OCI-LY7 (cell line): ENCODE data around the gene OPCML. TPM values are rescaled to one million over a fixed set of nuclear protein-coding genes. Genes with fewer than 3 reads are reported as not detected.

ENCODE experiments used
- BruUV-seq: library from RNA; stranded (reverse); fragments of 400-500 nt; replicated peaks from 2 replicates; lab custom pipeline; 2021; lab: Mats Ljungman, UMichigan
- CTCF ChIA-PET: fragments of 300-600 bp; sonication (Branson Sonifier 250); formaldehyde crosslinking; loops from one replicate; lab custom pipeline; 2022; ENCODE audit warnings: antibody characterized with exemption; ENCODE audit not compliant: unreplicated experiment; lab: Charles Lee
- POLR2A ChIA-PET: fragments of 300-600 bp; sonication (Branson Sonifier 250); formaldehyde crosslinking; loops from one replicate; lab custom pipeline; 2022; ENCODE audit warnings: antibody characterized with exemption; lab: Charles Lee
- DNase-seq: peaks from one replicate; pipeline ENCODE4 v3.0.0-alpha.2; 2015; ENCODE audit warnings: low spot score
- H2AFZ ChIP-seq: fragments of 200-600 bp; sonication (generic), shearing (Covaris generic); 2 replicates; pipeline ENCODE4 v1.6.1; 2014; ENCODE audit warnings: mild to moderate bottlenecking, antibody characterized with exemption, low read length, moderate library complexity
- H3K27ac ChIP-seq: fragments of 200-600 bp; sonication (generic); 2 replicates; pipeline ENCODE4 v1.5.1; 2014; ENCODE audit warnings: mixed run types, low read depth, mild to moderate bottlenecking, moderate library complexity, low read length, inconsistent platforms; ENCODE audit not compliant: poor library complexity, severe bottlenecking
- H3K36me3 ChIP-seq: fragments of 200-600 bp; sonication (generic); 2 replicates; pipeline ENCODE4 v1.6.1; 2014; ENCODE audit warnings: mild to moderate bottlenecking, antibody characterized with exemption, low read length, moderate library complexity, mixed read lengths; ENCODE audit not compliant: insufficient read depth
- H3K4me1 ChIP-seq: fragments of 200-600 bp; sonication (generic); 2 replicates; pipeline ENCODE4 v1.5.1; 2014; ENCODE audit warnings: mild to moderate bottlenecking, low read length; ENCODE audit not compliant: insufficient read depth, poor library complexity, severe bottlenecking
- H3K4me2 ChIP-seq: fragments of 200-600 bp; sonication (generic); 2 replicates; pipeline ENCODE4 v1.6.1; 2014; ENCODE audit warnings: mild to moderate bottlenecking, low read length
- H3K4me3 ChIP-seq: fragments of 200-600 bp; sonication (generic); 2 replicates; pipeline ENCODE4 v1.5.1; 2014; ENCODE audit warnings: mild to moderate bottlenecking, low read depth, low read length; ENCODE audit not compliant: poor library complexity, severe bottlenecking
- H3K79me2 ChIP-seq: fragments of 200-600 bp; sonication (generic); 2 replicates; pipeline ENCODE4 v1.6.1; 2016; ENCODE audit warnings: low read depth, mild to moderate bottlenecking, low read length, moderate library complexity, mixed read lengths; ENCODE audit not compliant: insufficient read depth
- H3K9me2 ChIP-seq: fragments of 200-600 bp; sonication (generic); 2 replicates; pipeline ENCODE4 v1.6.1; 2016; ENCODE audit warnings: mild to moderate bottlenecking, low read length, mixed read lengths; ENCODE audit not compliant: insufficient read depth
- H3K9me3 ChIP-seq: fragments of 200-600 bp; sonication (generic); 2 replicates; pipeline ENCODE4 v1.6.1; 2014; ENCODE audit warnings: mild to moderate bottlenecking, mixed run types, low read length, mixed read lengths
- H4K20me1 ChIP-seq: fragments of 200-600 bp; sonication (generic); 2 replicates; pipeline ENCODE4 v1.6.1; 2014; ENCODE audit warnings: mild to moderate bottlenecking, antibody characterized with exemption, low read length, moderate library complexity, mixed read lengths; ENCODE audit not compliant: insufficient read depth
- CTCF ChIP-seq: fragments of 200-600 bp; sonication (generic); conservative IDR thresholded peaks from 2 replicates; pipeline ENCODE4 v1.5.1; 2014; ENCODE audit warnings: mild to moderate bottlenecking, antibody characterized with exemption, low read length, moderate library complexity, mixed read lengths
- EZH2phosphoT487 ChIP-seq: fragments of 200-600 bp; sonication (generic); IDR thresholded peaks from 2 replicates; pipeline ENCODE4 v1.6.1; 2018; ENCODE audit warnings: low read depth, borderline replicate concordance, mild to moderate bottlenecking, mixed run types, antibody characterized with exemption, low read length, moderate library complexity, mixed read lengths
- intact Hi-C: fragments of 100-400 bp; cut with micrococcal nuclease; formaldehyde crosslinking; loops from one replicate; pipeline ENCODE4 v1.10.0; 2022; ENCODE audit not compliant: unreplicated experiment
- total RNA-seq, 2 experiments: library from RNA; depleted of rRNA in 1 of 2; stranded (reverse); fragments of >200 nt in 1 of 2; shearing (Covaris generic) in 1 of 2; gene quantifications; 2 replicates each; pipeline ENCODE4 v1.2.3, GENCODE V29; 2014 to 2022

The OPCML gene
- total RNA-seq, 2 experiments from 2014 or later = not detected

DNA sequence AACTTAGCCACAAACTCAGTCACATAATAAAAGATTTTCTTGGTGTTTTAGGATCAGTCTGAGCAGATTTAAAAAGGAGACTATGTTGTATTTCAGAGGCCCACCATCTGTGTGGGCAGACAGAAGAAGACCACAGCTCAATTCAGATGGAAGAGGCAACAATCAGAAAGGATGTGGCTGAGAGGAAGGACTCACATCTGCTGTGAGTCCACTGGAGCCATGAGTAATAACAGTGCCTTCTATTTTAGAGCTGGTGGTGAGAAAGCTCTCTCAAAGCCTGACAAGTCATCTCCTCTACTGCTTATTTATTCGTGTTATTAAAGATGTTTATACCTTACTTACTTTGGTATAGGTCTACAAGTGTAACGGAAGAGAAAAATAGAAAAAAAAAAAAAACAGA is 357.2 kb downstream of the OPCML start:
- H2AFZ ChIP-seq = no peak overlapping the region
- POLR2A ChIA-PET = no interaction called here
- no peak overlapping the region for H3K27ac ChIP-seq
- H3K4me1 ChIP-seq = no peaks in the 10 kb centered on the region
- BruUV-seq = no TSS peak
- CTCF ChIA-PET = interaction anchor here (0.6 kb wide), 1 partner anchor 61 kb away, joined by 3 read pairs; no protein-coding TSS in a partner anchor
- H3K4me3 ChIP-seq = no peak overlapping the region
- no peaks in the 10 kb centered on the region for H3K9me2 ChIP-seq
- H4K20me1 ChIP-seq = no peaks in the 10 kb centered on the region
- DNase-seq = no peak
- intact Hi-C loops = no loop called here
- H3K36me3 ChIP-seq = no peaks in the 10 kb centered on the region
- H3K9me3 ChIP-seq = no peaks in the 10 kb centered on the region
- no peaks in the 10 kb centered on the region for H3K79me2 ChIP-seq
- no peak overlapping the region for H3K4me2 ChIP-seq
- TF ChIP-seq EZH2phosphoT487 (no peak), CTCF (no peak)

GRCh38 chr11:133173810-133174412 is 358.4 kb downstream of the OPCML start:
- no peak for DNase-seq
- Histone ChIP-seq H3K4me3 (no peak overlapping the region), H3K9me2 (no peaks in the 10 kb centered on the region), H2AFZ (no peak overlapping the region), H3K36me3 (no peaks in the 10 kb centered on the region), H3K79me2 (no peaks in the 10 kb centered on the region), H3K4me1 (no peaks in the 10 kb centered on the region), H3K9me3 (no peaks in the 10 kb centered on the region), H3K4me2 (no peak overlapping the region), H3K27ac (no peak overlapping the region), H4K20me1 (no peaks in the 10 kb centered on the region)
- TF ChIP-seq EZH2phosphoT487 (no peak), CTCF (no peak)
- POLR2A ChIA-PET = no interaction called here
- no TSS peak for BruUV-seq
- CTCF ChIA-PET = no interaction called here
- intact Hi-C loops = no loop called here

- ChIA-PET CTCF (no interaction called here), POLR2A (interaction anchor here (0.8 kb wide), 1 partner anchor 33 kb away, joined by 3 read pairs; no protein-coding TSS in a partner anchor)
- no TSS peak for BruUV-seq
- no peaks in the 10 kb centered on the region for H3K9me3 ChIP-seq
- no peak overlapping the region for H3K4me2 ChIP-seq
- intact Hi-C loops = no loop called here
- H4K20me1 ChIP-seq = no peaks in the 10 kb centered on the region
- no peaks in the 10 kb centered on the region for H3K9me2 ChIP-seq
- H3K27ac ChIP-seq = no peak overlapping the region
- no peaks in the 10 kb centered on the region for H3K4me1 ChIP-seq
- H3K4me3 ChIP-seq = no peak overlapping the region
- H3K79me2 ChIP-seq = no peaks in the 10 kb centered on the region
- no peaks in the 10 kb centered on the region for H3K36me3 ChIP-seq
- H2AFZ ChIP-seq = no peak overlapping the region
- TF ChIP-seq EZH2phosphoT487 (no peak), CTCF (no peak)
- DNase-seq = no peak
Measured at GRCh38 chr11:133172349-133172748, 360.0 kb downstream of the OPCML start.
